HEK293 (cell line): ENCODE results near the gene TMEM218.

Experiments
- CTCF ChIP-seq: fragments of 450-650 bp; formaldehyde crosslinking; IDR thresholded peaks from 2 replicates; pipeline ENCODE4 v1.5.1; 2016; ENCODE audit warnings: missing biosample characterization, missing genetic modification characterization
- FEZF1 ChIP-seq: fragments of 450-650 bp; formaldehyde crosslinking; IDR thresholded peaks from 2 replicates; pipeline ENCODE4 v1.5.1; 2016; ENCODE audit warnings: missing biosample characterization, missing genetic modification characterization
- KLF1 ChIP-seq: fragments of 450-650 bp; formaldehyde crosslinking; IDR thresholded peaks from 2 replicates; pipeline ENCODE4 v1.5.1; 2016; ENCODE audit warnings: missing biosample characterization, missing genetic modification characterization

GRCh38 chr11:125123947-125124617 lies 12.7 kb upstream of the TMEM218 start:
- TF ChIP-seq KLF1 (tag by site-specific recombination) (no peak), FEZF1 (no peak), CTCF (tag by site-specific recombination) (no peak)
